GM12872 (cell line): Measurements from ENCODE around the gene ENPP1.

Source experiments
- TF ChIP-seq, protein P1 (sequence below): IDR thresholded peaks from 3 replicates; pipeline ENCODE4 v1.5.1; 2011; ENCODE audit warnings: low read depth, mild to moderate bottlenecking, low read length, moderate library complexity; ENCODE audit not compliant: insufficient read depth

The ENPP1 gene

DNA sequence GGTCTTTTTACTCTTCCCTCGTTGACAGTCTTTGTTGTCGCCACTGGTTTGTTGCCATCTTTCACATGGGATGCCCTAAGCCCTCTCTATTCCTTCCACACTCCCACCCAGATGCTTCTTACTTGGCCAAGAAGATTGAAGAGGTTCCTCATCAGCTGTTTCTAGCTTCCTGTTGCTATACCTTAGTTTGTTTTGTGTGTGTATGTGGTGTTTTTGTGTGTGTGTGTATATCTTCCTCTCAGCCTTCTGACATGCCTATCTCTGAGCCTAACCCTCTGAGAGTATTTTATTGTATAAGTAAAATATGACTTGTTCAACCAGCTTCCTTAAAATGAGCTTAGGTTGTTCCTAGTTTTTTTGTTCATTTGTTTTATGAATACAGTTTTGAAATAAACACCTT, 35.9 kb downstream of the ENPP1 start:
- TF ChIP-seq, protein P1, sequence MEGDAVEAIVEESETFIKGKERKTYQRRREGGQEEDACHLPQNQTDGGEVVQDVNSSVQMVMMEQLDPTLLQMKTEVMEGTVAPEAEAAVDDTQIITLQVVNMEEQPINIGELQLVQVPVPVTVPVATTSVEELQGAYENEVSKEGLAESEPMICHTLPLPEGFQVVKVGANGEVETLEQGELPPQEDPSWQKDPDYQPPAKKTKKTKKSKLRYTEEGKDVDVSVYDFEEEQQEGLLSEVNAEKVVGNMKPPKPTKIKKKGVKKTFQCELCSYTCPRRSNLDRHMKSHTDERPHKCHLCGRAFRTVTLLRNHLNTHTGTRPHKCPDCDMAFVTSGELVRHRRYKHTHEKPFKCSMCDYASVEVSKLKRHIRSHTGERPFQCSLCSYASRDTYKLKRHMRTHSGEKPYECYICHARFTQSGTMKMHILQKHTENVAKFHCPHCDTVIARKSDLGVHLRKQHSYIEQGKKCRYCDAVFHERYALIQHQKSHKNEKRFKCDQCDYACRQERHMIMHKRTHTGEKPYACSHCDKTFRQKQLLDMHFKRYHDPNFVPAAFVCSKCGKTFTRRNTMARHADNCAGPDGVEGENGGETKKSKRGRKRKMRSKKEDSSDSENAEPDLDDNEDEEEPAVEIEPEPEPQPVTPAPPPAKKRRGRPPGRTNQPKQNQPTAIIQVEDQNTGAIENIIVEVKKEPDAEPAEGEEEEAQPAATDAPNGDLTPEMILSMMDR, result no peak

DNA sequence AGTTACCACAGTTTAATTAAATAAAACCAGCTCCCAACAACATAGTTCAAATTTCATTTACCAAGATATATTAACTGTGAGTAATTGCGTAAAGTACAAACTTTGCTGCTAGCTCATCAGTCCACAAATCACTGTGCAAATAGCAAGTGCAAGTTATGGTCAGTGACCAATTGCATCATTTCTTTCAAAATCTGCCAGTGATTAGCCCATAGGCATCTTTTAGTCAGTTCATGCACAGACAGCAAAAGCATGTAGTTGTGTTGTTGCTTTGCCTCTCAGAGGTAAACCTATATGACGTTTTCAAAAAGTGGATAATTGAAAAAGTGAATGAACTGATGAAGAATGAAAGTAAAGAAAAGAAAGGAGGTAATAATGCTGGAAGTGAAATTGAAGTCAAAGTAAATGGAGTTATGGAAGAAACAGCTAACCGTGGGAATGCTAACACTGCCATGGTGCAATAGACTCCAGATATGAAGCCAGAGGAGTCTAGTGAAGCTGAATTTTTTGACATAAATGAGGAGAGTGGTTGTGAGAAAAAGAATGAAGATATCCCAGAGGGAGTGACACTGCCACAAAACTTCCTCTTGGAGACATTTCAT, 36.5 kb downstream of the ENPP1 start:
- TF ChIP-seq, protein P1, result no peak

DNA sequence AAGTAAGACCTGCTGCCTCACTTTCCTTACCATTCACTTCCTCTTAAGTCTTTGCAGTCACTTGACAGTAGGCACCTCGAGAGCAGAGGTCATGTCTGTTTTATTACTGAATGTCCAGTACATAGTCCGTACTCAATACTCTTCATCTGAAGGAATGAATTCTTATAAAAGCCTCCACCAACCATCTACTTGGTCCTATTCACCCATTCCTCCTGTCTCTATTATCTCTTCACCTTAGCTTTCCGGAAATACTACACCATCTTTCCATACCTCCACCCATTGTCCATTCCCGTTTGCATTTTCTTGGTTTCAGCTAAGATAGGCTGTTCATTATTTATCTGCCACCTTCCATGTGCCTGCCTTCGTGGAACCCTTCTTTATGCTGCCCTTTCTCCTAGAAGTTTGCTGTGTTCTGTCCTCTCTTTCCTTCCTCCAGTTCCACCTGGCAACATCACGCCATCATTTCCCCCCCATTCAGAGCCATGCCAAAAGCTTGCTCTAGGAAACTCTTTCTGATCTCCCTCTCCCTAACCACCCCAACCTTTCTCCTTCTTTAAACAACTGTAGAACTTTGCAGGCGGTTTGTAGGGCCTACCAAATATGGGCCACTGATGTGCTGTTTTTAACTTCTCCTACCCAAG, 38.3 kb downstream of the ENPP1 start:
- TF ChIP-seq, protein P1, result no peak

DNA sequence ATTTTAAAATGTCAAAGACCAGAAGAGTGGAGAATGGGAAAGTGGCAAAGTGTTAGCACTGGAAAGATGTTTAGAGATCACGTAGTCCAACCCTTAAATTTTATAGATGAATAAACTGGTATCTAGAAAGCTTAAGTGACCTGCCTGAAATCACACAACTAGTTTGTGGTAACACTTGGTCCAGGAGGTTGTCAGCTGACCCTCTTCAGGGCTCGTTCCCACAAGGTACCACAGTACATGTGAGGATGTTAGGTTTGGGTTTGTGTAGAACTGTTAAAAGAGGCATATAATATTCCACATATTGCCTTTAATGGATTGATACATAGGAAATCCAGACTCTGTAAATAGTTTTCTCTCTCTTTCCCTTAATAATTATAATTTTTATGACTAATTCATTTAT, 39.1 kb downstream of the ENPP1 start:
- TF ChIP-seq, protein P1, result no peak

DNA sequence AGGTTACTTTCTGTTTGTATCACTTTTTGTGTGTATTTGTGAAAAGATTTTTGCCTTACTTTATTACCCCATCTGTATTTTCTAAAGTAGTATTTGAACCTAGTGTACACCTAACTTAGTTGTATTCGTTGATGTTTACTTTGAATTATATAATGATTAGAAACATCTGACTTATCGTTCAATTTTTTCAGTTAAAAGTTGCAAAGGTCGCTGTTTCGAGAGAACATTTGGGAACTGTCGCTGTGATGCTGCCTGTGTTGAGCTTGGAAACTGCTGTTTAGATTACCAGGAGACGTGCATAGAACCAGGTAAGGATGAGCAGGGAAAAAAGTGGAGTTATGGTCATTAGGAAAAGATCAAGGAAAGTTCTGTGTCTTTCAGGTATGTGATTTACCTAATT, 42.0 kb downstream of the ENPP1 start:
- TF ChIP-seq, protein P1, result no peak

DNA sequence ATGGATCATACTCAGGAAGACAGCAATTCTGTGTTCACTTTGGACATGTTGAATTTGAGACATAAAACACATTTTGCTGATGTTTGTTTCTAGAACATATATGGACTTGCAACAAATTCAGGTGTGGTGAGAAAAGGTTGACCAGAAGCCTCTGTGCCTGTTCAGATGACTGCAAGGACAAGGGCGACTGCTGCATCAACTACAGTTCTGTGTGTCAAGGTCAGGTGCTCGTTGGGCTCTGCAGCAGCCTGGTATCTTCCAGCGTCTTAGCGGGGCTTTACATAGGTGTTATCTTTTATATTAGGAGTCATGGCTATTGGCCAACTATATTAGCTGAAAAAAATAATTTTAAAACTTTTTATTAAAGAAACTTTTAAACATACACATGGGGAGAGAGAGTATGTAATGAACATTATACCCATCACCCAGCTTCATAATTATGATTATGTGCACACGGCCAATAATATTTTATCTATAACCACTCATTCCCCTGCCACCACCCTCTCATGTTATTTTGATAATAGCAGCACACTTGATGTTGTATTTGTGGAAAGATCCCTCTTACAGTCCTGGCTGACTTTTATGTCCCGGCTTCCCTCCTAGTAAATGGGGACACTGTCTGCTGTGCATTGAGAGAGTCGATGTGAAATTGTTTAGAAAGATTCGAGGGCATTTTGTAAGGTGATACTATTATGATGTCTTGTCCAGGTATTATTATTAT, 43.4 kb downstream of the ENPP1 start:
- TF ChIP-seq, protein P1, result no peak

DNA sequence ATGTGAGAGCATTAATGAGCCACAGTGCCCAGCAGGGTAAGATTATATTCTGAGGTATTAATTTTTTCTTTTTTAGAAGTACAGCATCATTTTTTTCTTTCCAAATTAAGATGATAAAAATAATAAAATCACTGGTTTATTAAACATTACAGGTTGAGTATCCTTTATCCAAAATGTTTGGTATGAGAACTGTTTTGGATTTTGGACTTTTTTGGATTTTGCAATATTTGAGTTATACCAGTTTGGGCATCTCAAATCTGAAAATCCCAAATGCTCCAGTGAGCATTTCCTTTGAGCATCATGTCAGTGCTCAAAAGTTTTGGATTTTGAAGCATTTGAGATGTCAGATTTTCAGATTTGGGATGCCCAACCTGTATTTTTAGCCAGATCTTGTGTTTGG, 44.4 kb downstream of the ENPP1 start:
- TF ChIP-seq, protein P1, result no peak
